Measurements from ENCODE around the gene ACY1.

DNA sequence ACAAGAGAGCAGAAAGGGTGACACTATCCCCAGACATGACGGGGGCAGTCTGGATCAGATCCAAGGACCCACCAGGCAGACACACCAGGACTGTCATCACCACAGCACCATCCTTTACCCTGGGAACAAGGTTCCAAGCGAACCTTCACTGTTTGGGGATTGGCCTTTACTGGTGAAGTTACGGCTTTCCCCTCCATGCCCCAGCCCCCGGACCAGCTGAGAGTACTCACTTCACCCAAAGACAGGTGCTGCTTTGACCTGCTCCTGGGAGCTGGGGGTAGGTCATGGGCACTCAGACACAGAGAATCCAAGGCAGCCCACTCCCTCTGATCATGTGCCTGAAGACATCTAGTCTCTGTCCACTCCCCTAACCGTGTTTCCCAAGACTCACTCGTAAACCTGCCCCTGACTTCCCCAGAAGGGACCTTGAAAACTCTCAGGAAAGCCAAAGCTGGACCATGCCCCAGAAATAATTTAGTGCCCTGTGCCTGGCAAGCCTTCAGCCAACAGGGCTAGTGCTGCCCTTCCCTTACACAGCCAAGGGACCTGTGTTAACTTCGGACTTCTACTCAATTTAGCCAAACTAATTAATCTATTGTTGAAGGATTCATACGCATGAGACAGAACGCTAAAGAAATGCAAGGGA, 44.4 kb upstream of the ACY1 start:
- TF ChIP-seq, protein P1, sequence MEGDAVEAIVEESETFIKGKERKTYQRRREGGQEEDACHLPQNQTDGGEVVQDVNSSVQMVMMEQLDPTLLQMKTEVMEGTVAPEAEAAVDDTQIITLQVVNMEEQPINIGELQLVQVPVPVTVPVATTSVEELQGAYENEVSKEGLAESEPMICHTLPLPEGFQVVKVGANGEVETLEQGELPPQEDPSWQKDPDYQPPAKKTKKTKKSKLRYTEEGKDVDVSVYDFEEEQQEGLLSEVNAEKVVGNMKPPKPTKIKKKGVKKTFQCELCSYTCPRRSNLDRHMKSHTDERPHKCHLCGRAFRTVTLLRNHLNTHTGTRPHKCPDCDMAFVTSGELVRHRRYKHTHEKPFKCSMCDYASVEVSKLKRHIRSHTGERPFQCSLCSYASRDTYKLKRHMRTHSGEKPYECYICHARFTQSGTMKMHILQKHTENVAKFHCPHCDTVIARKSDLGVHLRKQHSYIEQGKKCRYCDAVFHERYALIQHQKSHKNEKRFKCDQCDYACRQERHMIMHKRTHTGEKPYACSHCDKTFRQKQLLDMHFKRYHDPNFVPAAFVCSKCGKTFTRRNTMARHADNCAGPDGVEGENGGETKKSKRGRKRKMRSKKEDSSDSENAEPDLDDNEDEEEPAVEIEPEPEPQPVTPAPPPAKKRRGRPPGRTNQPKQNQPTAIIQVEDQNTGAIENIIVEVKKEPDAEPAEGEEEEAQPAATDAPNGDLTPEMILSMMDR (IDR thresholded peaks at IDR 0.05), result no peak
- TF ChIP-seq POLR2A (IDR thresholded peaks at IDR 0.05), result no peak
